CD4-positive, alpha-beta T cell (primary cell): ENCODE measurements around the gene IL7R. TPM values are rescaled to one million over a fixed set of nuclear protein-coding genes. Genes with fewer than 3 reads are reported as not detected.
"Not testable (repeated sequence)": the region's sequence is repeated elsewhere in the genome, so short reads cannot be mapped to it uniquely, and the experiment has no call there.

Experiments
- ATAC-seq: fragments of 200-7000 bp; cut with Tn5 transposase; one replicate; pipeline ENCODE4 v1.10.0; 2022; ENCODE audit warnings: mild to moderate bottlenecking; ENCODE audit not compliant: poor library complexity
- CTCF ChIA-PET: fragments of 350-600 bp; sonication (Branson Sonifier 250); formaldehyde crosslinking; loops from one replicate; lab custom pipeline; 2021; ENCODE audit warnings: antibody characterized with exemption, inconsistent platforms; lab: Charles Lee
- POLR2A ChIA-PET: fragments of 350-600 bp; sonication (Branson Sonifier 250); formaldehyde crosslinking; loops from one replicate; lab custom pipeline; 2021; ENCODE audit warnings: antibody characterized with exemption, inconsistent platforms; lab: Charles Lee
- DNase-seq, 14 experiments: peaks; one replicate each; pipeline ENCODE4 v3.0.0-alpha.2; 2013 to 2020; ENCODE audit warnings: mixed read lengths in 2 of 14
- H3K27ac ChIP-seq, 2 donors: one replicate each; pipeline versions ENCODE4 v1.5.1 to v1.7.0; 2013; ENCODE audit warnings: low read length in 2 of 2, low read depth in 1 of 2, mild to moderate bottlenecking in 1 of 2
- H3K27me3 ChIP-seq, 2 experiments: 1 replicate in 1 of 2; 2 replicates in 1 of 2; pipeline versions ENCODE4 v1.6.1 to v1.7.0; 2013; ENCODE audit warnings: low read length in 2 of 2, control low read depth in 1 of 2, mild to moderate bottlenecking in 1 of 2, moderate library complexity in 1 of 2; ENCODE audit not compliant: insufficient read depth in 2 of 2, control insufficient read depth in 1 of 2
- H3K36me3 ChIP-seq: one replicate; pipeline ENCODE4 v1.6.1; 2013; ENCODE audit warnings: low read length, control low read depth; ENCODE audit not compliant: insufficient read depth
- H3K4me1 ChIP-seq: one replicate; pipeline ENCODE4 v1.6.1; 2013; ENCODE audit warnings: low read length, control low read depth; ENCODE audit not compliant: insufficient read depth
- H3K4me3 ChIP-seq: one replicate; pipeline ENCODE4 v1.5.1; 2013; ENCODE audit warnings: mild to moderate bottlenecking, low read length, moderate library complexity
- H3K9me3 ChIP-seq, 2 experiments: 1 replicate in 1 of 2; 2 replicates in 1 of 2; pipeline versions ENCODE4 v1.6.1 to v1.7.0; 2013; ENCODE audit warnings: low read length in 2 of 2, mild to moderate bottlenecking in 2 of 2, control low read depth in 1 of 2, moderate library complexity in 1 of 2; ENCODE audit not compliant: control insufficient read depth in 1 of 2, insufficient read depth in 1 of 2
- H3K27ac Mint-ChIP-seq: one replicate; pipeline ENCODE4 v1.8.0; 2020; ENCODE audit warnings: mixed read lengths
- H3K27me3 Mint-ChIP-seq: one replicate; pipeline ENCODE4 v1.8.0; 2021; ENCODE audit warnings: mixed read lengths
- H3K36me3 Mint-ChIP-seq: one replicate; pipeline ENCODE4 v1.8.0; 2021; ENCODE audit warnings: low read depth, mixed read lengths
- H3K4me1 Mint-ChIP-seq: one replicate; pipeline ENCODE4 v1.8.0; 2021; ENCODE audit warnings: low read depth, mixed read lengths
- H3K4me3 Mint-ChIP-seq: one replicate; pipeline ENCODE4 v1.8.0; 2020; ENCODE audit warnings: mild to moderate bottlenecking, mixed read lengths
- H3K9me3 Mint-ChIP-seq: one replicate; pipeline ENCODE4 v1.8.0; 2020; ENCODE audit warnings: mixed read lengths
- intact Hi-C, 2 experiments: fragments of 100-400 bp; cut with DNase I in 1 of 2; cut with micrococcal nuclease in 1 of 2; formaldehyde crosslinking; loops; one replicate each; pipeline versions ENCODE4 v1.15.1 to v1.9.0; 2023 to 2025; cut with DNase I, micrococcal nuclease
- total RNA-seq, 174 experiments: library from RNA in 2 of 174; stranded (reverse) in 2 of 174; gene quantifications; one replicate each; pipeline ENCODE4 v1.2.3 and lab custom pipeline; 2021 to 2026
- TF ChIP-seq, protein P1 (sequence below): fragments of 200-600 bp; IDR thresholded peaks from one replicate; pipeline ENCODE4 v1.8.0; 2022; ENCODE audit warnings: antibody characterized with exemption, mild to moderate bottlenecking

IL7R gene
- total RNA-seq, 2 experiments from 2014 or later = 623 to 638 TPM

DNA sequence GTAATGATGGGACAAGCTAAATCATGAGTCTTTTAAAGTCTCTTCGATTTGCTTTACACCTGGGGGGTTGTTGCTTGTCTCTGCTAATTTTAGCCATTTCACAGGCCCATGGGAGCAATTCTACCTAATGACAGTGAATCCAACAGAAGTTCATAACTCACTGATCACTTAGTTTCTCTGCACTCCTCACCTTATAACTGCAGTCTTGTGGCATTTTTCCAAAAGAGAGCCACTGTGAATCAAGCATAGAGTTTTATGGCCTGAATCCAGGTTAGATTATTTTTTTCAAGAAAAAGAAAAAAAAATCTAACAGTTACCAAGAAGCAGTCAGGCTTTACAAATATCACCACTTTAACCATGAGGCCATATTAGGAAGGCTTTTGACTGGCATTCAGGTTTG, 1.5 kb upstream of the IL7R start:
- H3K4me3 ChIP-seq = peak overlapping the region; percentile 88

DNA sequence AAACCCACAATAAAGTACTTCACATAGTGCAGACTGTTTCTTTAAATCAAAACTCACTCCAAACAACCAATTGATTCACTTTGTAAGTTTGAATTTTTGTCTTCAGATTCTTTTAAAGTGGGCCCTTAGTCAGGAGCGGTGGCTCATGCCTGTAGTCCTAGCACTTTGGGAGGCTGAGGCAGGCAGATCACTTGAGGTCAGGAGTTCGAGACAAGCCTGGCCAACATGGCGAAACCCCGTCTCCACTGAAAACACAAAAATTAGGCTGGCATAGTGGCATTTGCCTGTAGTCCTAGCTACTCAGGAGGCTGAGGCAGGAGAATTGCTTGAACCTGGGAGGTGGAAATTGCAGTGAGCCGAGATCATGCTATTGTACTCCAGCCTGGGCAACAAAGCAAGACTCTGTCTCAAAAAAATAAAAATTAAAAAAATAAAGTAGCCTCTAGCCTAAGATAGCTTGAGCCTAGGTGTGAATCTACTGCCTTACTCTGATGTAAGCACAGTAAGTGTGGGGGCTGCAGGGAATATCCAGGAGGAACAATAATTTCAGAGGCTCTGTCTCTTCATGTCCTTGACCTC, 416 bp upstream of the IL7R start:
- Histone ChIP-seq H3K4me1 (peaks cover 39% of the 10 kb centered on the region), H3K36me3 (peaks cover 36% of the 10 kb centered on the region), H3K27ac (peak overlapping the region; percentile 97 to 98), H3K4me3 (peak overlapping the region; percentile 88)
- peak in 1 of 14 experiments; percentile 35 for DNase-seq
- peaks cover 64% of the 10 kb centered on the region for H3K36me3 Mint-ChIP-seq
- ATAC-seq, H3K27me3 Mint-ChIP-seq, H3K27me3 ChIP-seq, H3K9me3 Mint-ChIP-seq, H3K9me3 ChIP-seq: not testable (repeated sequence)
- CTCF ChIA-PET = interaction anchor here (1.0 to 1.9 kb wide), 3 partner anchors 69 to 198 kb away, joined by 3 to 11 read pairs (median 6); no protein-coding TSS in a partner anchor
- peak overlapping the region; percentile 93 for H3K4me3 Mint-ChIP-seq
- H3K4me1 Mint-ChIP-seq = peaks cover 71% of the 10 kb centered on the region
- POLR2A ChIA-PET = interaction anchor here (0.6 to 15.7 kb wide), 26 partner anchors 11 to 927 kb away, joined by 3 to 576 read pairs (median 13); partner anchors contain the start of genes DNAJC21 and SPEF2
- intact Hi-C loops = loop anchor here (2.0 to 5.0 kb wide), 3 partner anchors 23 to 386 kb away; partner anchors contain the start of genes NADK2 (in 1 of the 2) and SPEF2 (in 1 of the 2)
- peak overlapping the region; percentile 99 for H3K27ac Mint-ChIP-seq

More for the DNA sequence above, 1.5 kb upstream of the IL7R start:
- no peaks in the 10 kb centered on the region for H3K27me3 ChIP-seq
- Mint-ChIP-seq H3K4me3 (peak overlapping the region; percentile 80), H3K4me1 (peaks cover 71% of the 10 kb centered on the region), H3K36me3 (peaks cover 53% of the 10 kb centered on the region), H3K27ac (peak overlapping the region; percentile 99), H3K27me3 (no peaks in the 10 kb centered on the region), H3K9me3 (no peaks in the 10 kb centered on the region)
- H3K4me1 ChIP-seq = peaks cover 42% of the 10 kb centered on the region
- TF ChIP-seq, protein P1, sequence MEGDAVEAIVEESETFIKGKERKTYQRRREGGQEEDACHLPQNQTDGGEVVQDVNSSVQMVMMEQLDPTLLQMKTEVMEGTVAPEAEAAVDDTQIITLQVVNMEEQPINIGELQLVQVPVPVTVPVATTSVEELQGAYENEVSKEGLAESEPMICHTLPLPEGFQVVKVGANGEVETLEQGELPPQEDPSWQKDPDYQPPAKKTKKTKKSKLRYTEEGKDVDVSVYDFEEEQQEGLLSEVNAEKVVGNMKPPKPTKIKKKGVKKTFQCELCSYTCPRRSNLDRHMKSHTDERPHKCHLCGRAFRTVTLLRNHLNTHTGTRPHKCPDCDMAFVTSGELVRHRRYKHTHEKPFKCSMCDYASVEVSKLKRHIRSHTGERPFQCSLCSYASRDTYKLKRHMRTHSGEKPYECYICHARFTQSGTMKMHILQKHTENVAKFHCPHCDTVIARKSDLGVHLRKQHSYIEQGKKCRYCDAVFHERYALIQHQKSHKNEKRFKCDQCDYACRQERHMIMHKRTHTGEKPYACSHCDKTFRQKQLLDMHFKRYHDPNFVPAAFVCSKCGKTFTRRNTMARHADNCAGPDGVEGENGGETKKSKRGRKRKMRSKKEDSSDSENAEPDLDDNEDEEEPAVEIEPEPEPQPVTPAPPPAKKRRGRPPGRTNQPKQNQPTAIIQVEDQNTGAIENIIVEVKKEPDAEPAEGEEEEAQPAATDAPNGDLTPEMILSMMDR = no peak
- CTCF ChIA-PET = interaction anchor here (1.3 to 3.2 kb wide), 7 partner anchors 60 to 204 kb away, joined by 3 to 13 read pairs (median 7); no protein-coding TSS in a partner anchor
- ATAC-seq (no peak), DNase-seq (peak in 1 of 14 experiments; percentile 46)
- intact Hi-C loops = loop anchor here (2.0 to 5.0 kb wide), 3 partner anchors 184 to 387 kb away; partner anchors contain the start of genes NADK2 (in 1 of the 2) and SPEF2 (in 1 of the 2)
- H3K36me3 ChIP-seq = peaks cover 25% of the 10 kb centered on the region
- POLR2A ChIA-PET = interaction anchor here (1.0 to 15.7 kb wide), 26 partner anchors 8 to 1020 kb away, joined by 3 to 576 read pairs (median 19); partner anchors contain the start of gene NADK2
- H3K9me3 ChIP-seq = no peaks in the 10 kb centered on the region
- H3K27ac ChIP-seq = peak overlapping the region; percentile 97 to 98

DNA sequence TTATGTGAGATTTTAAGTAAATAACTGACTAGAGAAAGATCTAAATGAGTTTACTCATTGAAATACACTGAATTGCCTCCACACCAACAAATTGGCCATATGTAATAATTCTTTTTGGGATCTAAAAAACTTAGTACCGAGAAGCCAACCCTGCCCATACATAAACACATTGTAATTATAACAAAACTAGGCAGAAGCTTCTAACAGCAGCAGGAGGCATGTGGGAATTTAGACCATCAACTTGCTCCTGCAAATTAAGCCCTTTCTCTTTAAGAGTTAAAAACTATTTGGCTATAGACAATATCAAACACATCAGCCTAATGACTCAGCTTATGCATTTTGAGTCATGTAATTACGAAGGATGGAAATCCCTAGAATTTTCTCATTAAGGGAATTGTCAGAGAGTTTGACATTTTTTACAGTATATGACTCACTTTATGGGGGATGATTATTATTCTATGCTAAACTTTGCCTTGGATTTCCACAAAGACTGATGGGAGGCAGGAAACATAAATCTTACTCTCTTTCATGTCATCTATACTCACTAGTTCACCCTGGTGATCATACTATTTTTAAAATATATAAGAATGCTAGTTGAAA, 1.0 kb downstream of the IL7R start:
- peak in 2 of 14 experiments; percentile 49 to 53 for DNase-seq
- Histone ChIP-seq H3K4me1 (peaks cover 31% of the 10 kb centered on the region), H3K27me3 (no peaks in the 10 kb centered on the region), H3K27ac (peak overlapping the region; percentile 97 to 98), H3K36me3 (peaks cover 50% of the 10 kb centered on the region), H3K9me3 (no peaks in the 10 kb centered on the region), H3K4me3 (peak overlapping the region; percentile 88)
- Mint-ChIP-seq H3K4me1 (peaks cover 73% of the 10 kb centered on the region), H3K27me3 (no peaks in the 10 kb centered on the region), H3K36me3 (peaks cover 78% of the 10 kb centered on the region), H3K9me3 (no peaks in the 10 kb centered on the region), H3K27ac (peak overlapping the region; percentile 99), H3K4me3 (peak overlapping the region; percentile 93)
- ChIA-PET CTCF (interaction anchor here (0.8 to 5.7 kb wide), 9 partner anchors 10 to 200 kb away, joined by 3 to 39 read pairs (median 3); no protein-coding TSS in a partner anchor), POLR2A (interaction anchor here (0.7 to 15.7 kb wide), 20 partner anchors 8 to 384 kb away, joined by 3 to 576 read pairs (median 15); partner anchors contain the start of gene NADK2)
- ATAC-seq = no peak
- TF ChIP-seq, protein P1 = no peak
- intact Hi-C loops = loop anchor here (2.0 to 5.0 kb wide), 6 partner anchors 21 to 385 kb away; partner anchors contain the start of genes NADK2 (in 1 of the 2) and SPEF2 (in 1 of the 2)
